Measurements from ENCODE around the gene ARHGEF9.

DNA sequence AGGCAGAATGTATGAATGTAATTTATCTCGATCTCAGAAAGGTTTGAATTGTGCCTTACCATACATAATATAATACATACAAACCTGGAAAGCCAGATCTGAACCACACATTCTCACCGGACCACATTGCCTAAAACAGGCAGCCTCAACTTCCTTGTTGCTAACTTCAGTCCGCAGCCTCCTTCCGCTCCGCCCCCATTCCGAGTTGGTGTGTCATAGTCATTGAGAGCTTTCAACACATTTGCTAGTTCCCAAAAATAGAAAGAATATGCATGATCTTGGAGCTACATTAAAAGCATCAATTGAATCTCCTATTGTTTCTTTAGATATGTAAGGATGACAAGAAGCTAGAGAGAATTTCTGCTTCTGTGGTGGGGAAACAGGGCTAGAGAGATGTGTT, 127.2 kb downstream of the ARHGEF9 start:
- TF ChIP-seq, protein P1, sequence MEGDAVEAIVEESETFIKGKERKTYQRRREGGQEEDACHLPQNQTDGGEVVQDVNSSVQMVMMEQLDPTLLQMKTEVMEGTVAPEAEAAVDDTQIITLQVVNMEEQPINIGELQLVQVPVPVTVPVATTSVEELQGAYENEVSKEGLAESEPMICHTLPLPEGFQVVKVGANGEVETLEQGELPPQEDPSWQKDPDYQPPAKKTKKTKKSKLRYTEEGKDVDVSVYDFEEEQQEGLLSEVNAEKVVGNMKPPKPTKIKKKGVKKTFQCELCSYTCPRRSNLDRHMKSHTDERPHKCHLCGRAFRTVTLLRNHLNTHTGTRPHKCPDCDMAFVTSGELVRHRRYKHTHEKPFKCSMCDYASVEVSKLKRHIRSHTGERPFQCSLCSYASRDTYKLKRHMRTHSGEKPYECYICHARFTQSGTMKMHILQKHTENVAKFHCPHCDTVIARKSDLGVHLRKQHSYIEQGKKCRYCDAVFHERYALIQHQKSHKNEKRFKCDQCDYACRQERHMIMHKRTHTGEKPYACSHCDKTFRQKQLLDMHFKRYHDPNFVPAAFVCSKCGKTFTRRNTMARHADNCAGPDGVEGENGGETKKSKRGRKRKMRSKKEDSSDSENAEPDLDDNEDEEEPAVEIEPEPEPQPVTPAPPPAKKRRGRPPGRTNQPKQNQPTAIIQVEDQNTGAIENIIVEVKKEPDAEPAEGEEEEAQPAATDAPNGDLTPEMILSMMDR (IDR thresholded peaks at IDR 0.05), result no peak
- no peak for TF ChIP-seq POLR2A (IDR thresholded peaks at IDR 0.05)
- no peak for TF ChIP-seq POLR2AphosphoS5 (IDR thresholded peaks at IDR 0.05)
- no peak for TF ChIP-seq EP300 (IDR thresholded peaks at IDR 0.05)

Data from stomach (tissue), 4 donors.